Measurements from ENCODE around the gene FN3KRP.

DNA sequence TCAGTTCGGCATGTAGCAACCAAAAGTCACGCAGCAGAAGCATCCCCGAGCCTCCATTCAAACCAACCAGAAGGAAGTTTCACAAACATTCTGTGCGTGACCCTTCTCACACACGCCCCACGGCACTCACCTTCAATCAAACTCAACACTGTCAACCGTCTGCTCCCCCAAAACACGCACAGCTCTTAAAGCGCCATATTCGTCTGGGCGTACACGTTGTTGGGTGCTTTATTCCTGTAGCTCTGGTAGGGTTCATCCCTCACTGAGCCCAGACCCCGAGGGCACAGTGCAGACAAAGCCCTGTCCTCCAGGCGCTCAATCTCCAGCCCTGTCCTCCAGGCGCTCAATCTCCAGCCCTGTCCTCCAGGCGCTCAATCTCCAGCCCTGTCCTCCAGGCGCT is 20.2 kb upstream of the FN3KRP start:
- no peak for TF ChIP-seq EZH2 (IDR thresholded peaks at IDR 0.05; ENCODE audit: borderline replicate concordance)
- TF ChIP-seq, protein P1, sequence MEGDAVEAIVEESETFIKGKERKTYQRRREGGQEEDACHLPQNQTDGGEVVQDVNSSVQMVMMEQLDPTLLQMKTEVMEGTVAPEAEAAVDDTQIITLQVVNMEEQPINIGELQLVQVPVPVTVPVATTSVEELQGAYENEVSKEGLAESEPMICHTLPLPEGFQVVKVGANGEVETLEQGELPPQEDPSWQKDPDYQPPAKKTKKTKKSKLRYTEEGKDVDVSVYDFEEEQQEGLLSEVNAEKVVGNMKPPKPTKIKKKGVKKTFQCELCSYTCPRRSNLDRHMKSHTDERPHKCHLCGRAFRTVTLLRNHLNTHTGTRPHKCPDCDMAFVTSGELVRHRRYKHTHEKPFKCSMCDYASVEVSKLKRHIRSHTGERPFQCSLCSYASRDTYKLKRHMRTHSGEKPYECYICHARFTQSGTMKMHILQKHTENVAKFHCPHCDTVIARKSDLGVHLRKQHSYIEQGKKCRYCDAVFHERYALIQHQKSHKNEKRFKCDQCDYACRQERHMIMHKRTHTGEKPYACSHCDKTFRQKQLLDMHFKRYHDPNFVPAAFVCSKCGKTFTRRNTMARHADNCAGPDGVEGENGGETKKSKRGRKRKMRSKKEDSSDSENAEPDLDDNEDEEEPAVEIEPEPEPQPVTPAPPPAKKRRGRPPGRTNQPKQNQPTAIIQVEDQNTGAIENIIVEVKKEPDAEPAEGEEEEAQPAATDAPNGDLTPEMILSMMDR (IDR thresholded peaks at IDR 0.05; ENCODE audit: poor library complexity): no peak

All from hepatocyte (in vitro differentiated cells).